Neuron (in vitro differentiated cells): ENCODE data around the gene SEMA3E.

Source experiments
- H2AFZ ChIP-seq: one replicate; pipeline ENCODE4 v1.6.1; 2013; ENCODE audit warnings: low read depth, mild to moderate bottlenecking, inconsistent platforms, low read length, moderate library complexity
- H3K27me3 ChIP-seq: one replicate; pipeline ENCODE4 v1.6.1; 2013; ENCODE audit warnings: low read length; ENCODE audit not compliant: insufficient read depth
- H3K36me3 ChIP-seq: one replicate; pipeline ENCODE4 v1.6.1; 2013; ENCODE audit warnings: low read length; ENCODE audit not compliant: insufficient read depth
- H3K4me1 ChIP-seq: one replicate; pipeline ENCODE4 v1.6.1; 2013; ENCODE audit warnings: low read length; ENCODE audit not compliant: insufficient read depth
- H3K4me3 ChIP-seq: 2 replicates; pipeline ENCODE4 v1.5.1; 2013; ENCODE audit warnings: mild to moderate bottlenecking, low read length, moderate library complexity
- H3K9me3 ChIP-seq: one replicate; pipeline ENCODE4 v1.6.1; 2013; ENCODE audit warnings: low read length

The SEMA3E gene

GRCh38 chr7:83366629-83367028 lies 282.3 kb downstream of the SEMA3E start:
- H3K27me3 ChIP-seq: no peaks in the 10 kb centered on the region
- H3K4me1 ChIP-seq: no peaks in the 10 kb centered on the region
- no peak overlapping the region for H3K4me3 ChIP-seq
- no peaks in the 10 kb centered on the region for H3K36me3 ChIP-seq
- H3K9me3 ChIP-seq: no peaks in the 10 kb centered on the region
- no peak overlapping the region for H2AFZ ChIP-seq

- Histone ChIP-seq H3K27me3 (no peaks in the 10 kb centered on the region), H3K4me3 (no peak overlapping the region)
Observed at GRCh38 chr7:83365746-83366145, 283.2 kb downstream of the SEMA3E start.

GRCh38 chr7:83362871-83363550 lies 285.9 kb downstream of the SEMA3E start:
- H3K27me3 ChIP-seq: no peaks in the 10 kb centered on the region
- H3K36me3 ChIP-seq: no peaks in the 10 kb centered on the region
- no peaks in the 10 kb centered on the region for H3K9me3 ChIP-seq
- H3K4me1 ChIP-seq: no peaks in the 10 kb centered on the region
- H3K4me3 ChIP-seq: no peak overlapping the region
- H2AFZ ChIP-seq: no peak overlapping the region

More at GRCh38 chr7:83365746-83366145, 283.2 kb downstream of the SEMA3E start:
- no peaks in the 10 kb centered on the region for H3K4me1 ChIP-seq
- H3K9me3 ChIP-seq: no peaks in the 10 kb centered on the region
- no peaks in the 10 kb centered on the region for H3K36me3 ChIP-seq
- H2AFZ ChIP-seq: no peak overlapping the region

GRCh38 chr7:83359108-83359507 lies 289.8 kb downstream of the SEMA3E start:
- Histone ChIP-seq H3K4me1 (no peaks in the 10 kb centered on the region), H3K9me3 (no peaks in the 10 kb centered on the region), H3K36me3 (no peaks in the 10 kb centered on the region), H2AFZ (no peak overlapping the region), H3K27me3 (no peaks in the 10 kb centered on the region), H3K4me3 (no peak overlapping the region)

- no peaks in the 10 kb centered on the region for H3K27me3 ChIP-seq
- no peaks in the 10 kb centered on the region for H3K4me1 ChIP-seq
- H3K36me3 ChIP-seq: no peaks in the 10 kb centered on the region
- no peak overlapping the region for H2AFZ ChIP-seq
- no peaks in the 10 kb centered on the region for H3K9me3 ChIP-seq
- no peak overlapping the region for H3K4me3 ChIP-seq
Observed at GRCh38 chr7:83355143-83355542, 293.8 kb downstream of the SEMA3E start.

GRCh38 chr7:83347945-83348444 lies 300.9 kb downstream of the SEMA3E start:
- H3K36me3 ChIP-seq: no peaks in the 10 kb centered on the region
- no peak overlapping the region for H2AFZ ChIP-seq
- H3K4me1 ChIP-seq: no peaks in the 10 kb centered on the region
- no peaks in the 10 kb centered on the region for H3K9me3 ChIP-seq
- H3K27me3 ChIP-seq: no peaks in the 10 kb centered on the region
- no peak overlapping the region for H3K4me3 ChIP-seq

- no peaks in the 10 kb centered on the region for H3K27me3 ChIP-seq
- no peaks in the 10 kb centered on the region for H3K4me1 ChIP-seq
- no peak overlapping the region for H3K4me3 ChIP-seq
- no peaks in the 10 kb centered on the region for H3K36me3 ChIP-seq
- H2AFZ ChIP-seq: no peak overlapping the region
- no peaks in the 10 kb centered on the region for H3K9me3 ChIP-seq
Observed at GRCh38 chr7:83339907-83340306, 309.0 kb downstream of the SEMA3E start.

GRCh38 chr7:83338277-83338950 lies 310.5 kb downstream of the SEMA3E start:
- Histone ChIP-seq H2AFZ (no peak overlapping the region), H3K9me3 (no peaks in the 10 kb centered on the region), H3K36me3 (no peaks in the 10 kb centered on the region), H3K27me3 (no peaks in the 10 kb centered on the region), H3K4me3 (no peak overlapping the region), H3K4me1 (no peaks in the 10 kb centered on the region)

GRCh38 chr7:83337050-83337449 lies 311.9 kb downstream of the SEMA3E start:
- Histone ChIP-seq H3K4me1 (no peaks in the 10 kb centered on the region), H3K27me3 (no peaks in the 10 kb centered on the region), H3K9me3 (no peaks in the 10 kb centered on the region), H3K4me3 (no peak overlapping the region), H2AFZ (no peak overlapping the region), H3K36me3 (no peaks in the 10 kb centered on the region)

GRCh38 chr7:83326223-83326622 lies 322.7 kb downstream of the SEMA3E start:
- H3K9me3 ChIP-seq: no peaks in the 10 kb centered on the region

GRCh38 chr7:83325083-83325482 lies 323.9 kb downstream of the SEMA3E start:
- Histone ChIP-seq H3K9me3 (no peaks in the 10 kb centered on the region), H3K4me3 (no peak overlapping the region), H3K27me3 (no peaks in the 10 kb centered on the region), H3K36me3 (no peaks in the 10 kb centered on the region), H2AFZ (no peak overlapping the region), H3K4me1 (no peaks in the 10 kb centered on the region)

More at GRCh38 chr7:83326223-83326622, 322.7 kb downstream of the SEMA3E start:
- Histone ChIP-seq H3K4me1 (no peaks in the 10 kb centered on the region), H3K4me3 (no peak overlapping the region), H3K27me3 (no peaks in the 10 kb centered on the region), H3K36me3 (no peaks in the 10 kb centered on the region), H2AFZ (no peak overlapping the region)

GRCh38 chr7:83324596-83324995 lies 324.3 kb downstream of the SEMA3E start:
- H3K9me3 ChIP-seq: no peaks in the 10 kb centered on the region
- no peaks in the 10 kb centered on the region for H3K36me3 ChIP-seq
- H2AFZ ChIP-seq: no peak overlapping the region
- H3K27me3 ChIP-seq: no peaks in the 10 kb centered on the region
- no peaks in the 10 kb centered on the region for H3K4me1 ChIP-seq
- no peak overlapping the region for H3K4me3 ChIP-seq

- H3K9me3 ChIP-seq: no peaks in the 10 kb centered on the region
- no peak overlapping the region for H2AFZ ChIP-seq
- H3K4me3 ChIP-seq: no peak overlapping the region
- no peaks in the 10 kb centered on the region for H3K4me1 ChIP-seq
- H3K27me3 ChIP-seq: no peaks in the 10 kb centered on the region
- no peaks in the 10 kb centered on the region for H3K36me3 ChIP-seq
Observed at GRCh38 chr7:83321011-83321410, 327.9 kb downstream of the SEMA3E start.
